ENCODE data around the gene STK17A.

The STK17A gene

DNA sequence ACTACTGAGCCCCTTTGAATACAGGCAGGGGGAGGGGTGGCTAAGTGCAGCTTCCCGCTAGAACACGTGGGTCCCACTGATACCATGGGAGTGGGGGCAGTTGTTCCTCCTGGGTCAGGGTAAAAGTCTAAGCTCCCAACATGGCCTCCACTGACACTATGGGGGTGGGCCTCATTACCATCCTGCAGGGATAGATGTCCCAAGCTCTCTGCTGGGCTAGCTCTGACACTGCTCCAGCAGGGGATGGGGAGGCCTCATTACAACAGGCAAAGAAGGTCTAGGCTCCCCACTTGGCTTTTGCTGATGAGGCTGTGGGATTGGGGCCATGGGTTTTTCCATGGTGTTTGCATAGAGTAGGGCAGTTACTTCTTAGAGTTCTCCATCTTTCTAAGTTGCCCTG lies 51.5 kb downstream of the STK17A start:
- no peak for DNase-seq (ENCODE audit: low read depth in 2 of 2)

DNA sequence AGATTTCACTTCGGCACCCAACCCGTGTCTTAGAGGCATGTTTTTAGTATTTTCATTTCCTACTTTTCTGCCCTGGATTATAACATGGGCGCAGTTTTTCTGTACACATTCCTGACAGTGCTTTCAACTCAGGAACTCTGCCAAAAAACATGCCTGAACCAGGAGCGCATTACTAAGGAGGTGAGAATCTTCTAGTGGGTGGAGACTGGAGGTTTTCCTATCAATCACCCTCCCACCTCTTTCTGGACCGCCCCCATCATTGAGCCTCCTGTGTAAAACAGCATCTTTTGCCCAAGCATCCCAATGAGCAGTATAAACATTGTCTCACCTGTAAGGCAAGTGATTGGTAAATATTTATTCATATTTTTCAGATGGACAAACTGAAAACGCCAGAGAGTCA lies 53.2 kb downstream of the STK17A start:
- DNase-seq (ENCODE audit: low read depth in 2 of 2) = peak; percentile 40 to 46

- no peak for DNase-seq (ENCODE audit: low read depth in 2 of 2)
These were observed 54.4 kb downstream of the STK17A start for GRCh38 chr7:43637114-43637806.

DNA sequence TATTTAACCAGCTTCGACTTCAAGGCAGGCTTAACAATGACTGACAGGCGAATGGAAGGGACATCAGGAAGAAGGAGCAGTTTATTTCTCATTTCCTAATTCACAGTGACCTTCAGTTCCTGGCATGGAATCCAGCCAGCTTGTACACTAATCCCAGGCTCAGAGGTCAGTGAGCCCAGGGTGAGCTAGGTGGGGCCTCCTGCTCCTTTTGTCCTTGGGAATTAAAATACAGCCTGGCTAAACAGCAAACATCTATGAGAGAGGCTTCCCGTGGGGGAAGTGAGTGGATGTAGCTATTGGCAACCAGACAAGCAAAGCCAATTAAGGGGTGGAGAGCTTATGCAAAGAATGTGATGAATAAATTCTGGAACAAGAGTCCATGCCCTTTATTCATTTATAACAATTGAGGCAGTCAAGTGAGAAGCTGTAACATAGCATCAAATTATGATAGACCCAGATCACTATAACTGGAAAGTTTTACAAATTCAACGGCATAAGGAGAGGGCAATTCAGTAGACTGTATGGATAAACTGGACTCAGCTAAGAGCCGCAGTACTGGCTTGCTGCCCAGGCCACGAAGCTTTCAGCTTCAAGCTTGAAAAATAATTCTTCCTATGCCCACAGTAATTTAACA lies 57.1 kb downstream of the STK17A start:
- peak; percentile 61 for DNase-seq (ENCODE audit: low read depth in 2 of 2)

DNA sequence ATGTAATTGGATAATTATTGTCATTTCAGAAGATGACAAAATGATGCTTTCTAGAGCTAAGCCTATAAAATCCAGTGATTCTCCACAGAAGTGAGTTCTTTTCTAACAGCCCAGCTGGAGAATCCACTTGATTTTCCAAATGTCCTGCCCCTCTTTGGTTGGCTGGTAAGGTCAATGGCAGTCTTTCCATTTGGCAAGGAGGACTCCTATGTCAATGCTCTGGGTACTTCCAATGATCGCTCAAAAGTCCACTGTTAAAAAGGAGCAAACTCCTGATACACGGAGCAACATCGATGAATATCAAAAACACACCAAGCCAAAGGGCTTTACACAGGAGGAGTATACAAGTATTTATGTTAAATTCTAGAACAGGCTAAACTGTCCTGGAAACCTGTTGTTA lies 57.8 kb downstream of the STK17A start:
- DNase-seq (ENCODE audit: low read depth in 2 of 2) = no peak

DNA sequence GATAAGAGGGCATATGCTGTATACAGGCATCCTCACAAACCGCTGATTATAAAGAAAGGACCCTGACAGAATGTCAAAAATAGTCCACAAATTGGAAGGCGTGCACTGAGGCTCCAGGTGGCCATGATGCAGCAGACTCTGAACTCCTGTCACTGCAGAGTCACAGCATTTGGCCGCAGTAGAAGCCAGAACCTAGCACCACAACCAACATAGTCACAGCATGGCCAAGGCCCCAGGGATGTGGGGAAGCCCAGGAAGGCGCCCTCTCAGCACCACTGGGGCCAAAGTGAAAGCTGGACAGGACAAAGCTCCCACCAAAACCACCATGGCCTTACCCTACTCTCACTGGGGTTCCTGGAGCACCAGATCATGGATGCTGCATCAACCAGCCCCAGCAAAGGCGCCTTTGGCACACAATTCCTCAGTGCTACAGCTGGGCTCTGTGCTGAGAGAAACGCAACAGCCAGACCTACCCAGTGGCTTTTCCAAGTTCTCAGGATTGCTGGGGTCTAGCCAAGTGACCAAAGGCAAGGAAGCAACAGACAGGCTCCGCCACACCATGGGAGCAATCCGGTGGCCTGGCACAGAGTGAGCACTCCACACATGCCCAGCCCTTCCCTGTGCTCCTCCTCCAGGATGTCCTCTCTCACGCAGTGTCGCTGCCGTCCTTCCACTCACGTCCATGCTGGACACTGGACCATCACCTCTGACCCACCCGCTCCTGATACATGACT lies 60.2 kb downstream of the STK17A start:
- no peak for DNase-seq (ENCODE audit: low read depth in 2 of 2)

DNA sequence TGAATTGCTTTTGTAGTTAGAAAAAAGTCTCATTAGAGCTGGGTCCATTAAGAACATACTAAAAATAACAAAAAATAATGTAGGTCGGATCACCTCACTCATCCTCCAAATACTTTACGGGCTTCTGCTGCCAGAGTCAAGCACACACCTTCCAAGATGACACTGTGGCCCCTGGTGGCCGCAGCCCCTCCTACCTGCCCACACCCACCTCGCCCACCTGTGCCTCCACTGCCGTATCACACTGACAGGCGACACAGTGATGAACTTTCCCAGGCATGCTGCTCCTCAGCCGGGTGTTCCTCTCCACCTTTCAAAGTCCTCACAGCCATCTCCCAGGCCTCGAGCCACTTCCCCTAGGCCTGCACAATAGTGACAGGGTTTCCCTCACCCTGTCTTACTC lies 60.9 kb downstream of the STK17A start:
- DNase-seq (ENCODE audit: low read depth in 2 of 2) = no peak

DNA sequence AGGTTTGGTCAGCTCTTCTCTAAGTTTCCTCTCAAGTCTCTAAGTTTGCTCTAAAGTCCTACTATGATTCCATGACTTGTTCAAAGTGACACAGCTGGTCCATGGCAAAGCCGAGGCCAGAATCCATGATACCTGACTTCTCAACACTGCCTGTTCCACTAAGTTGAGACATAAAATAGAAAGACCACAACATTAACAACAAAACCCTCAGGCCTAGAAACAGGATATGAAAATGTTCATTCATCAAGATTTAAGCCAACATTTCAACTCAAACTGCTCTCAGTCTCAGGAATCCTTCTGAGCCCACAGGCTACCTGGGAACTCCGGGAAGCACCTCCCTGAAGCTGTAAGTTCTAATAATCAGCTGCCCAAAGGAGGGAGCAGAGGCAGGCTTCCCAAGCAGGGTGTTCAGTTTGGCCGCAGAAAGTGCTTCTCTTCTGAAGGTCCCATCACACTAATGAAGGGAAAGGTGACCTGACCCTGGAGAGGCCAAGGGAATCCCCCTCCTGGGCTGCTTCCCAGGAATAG lies 62.9 kb downstream of the STK17A start:
- DNase-seq (ENCODE audit: low read depth in 2 of 2) = no peak

GRCh38 chr7:43646603-43647338 lies 63.9 kb downstream of the STK17A start:
- DNase-seq (ENCODE audit: low read depth in 2 of 2) = no peak

- DNase-seq (ENCODE audit: low read depth in 2 of 2) = peak; percentile 60 to 70
These were observed 64.4 kb downstream of the STK17A start for GRCh38 chr7:43647339-43647672.

DNA sequence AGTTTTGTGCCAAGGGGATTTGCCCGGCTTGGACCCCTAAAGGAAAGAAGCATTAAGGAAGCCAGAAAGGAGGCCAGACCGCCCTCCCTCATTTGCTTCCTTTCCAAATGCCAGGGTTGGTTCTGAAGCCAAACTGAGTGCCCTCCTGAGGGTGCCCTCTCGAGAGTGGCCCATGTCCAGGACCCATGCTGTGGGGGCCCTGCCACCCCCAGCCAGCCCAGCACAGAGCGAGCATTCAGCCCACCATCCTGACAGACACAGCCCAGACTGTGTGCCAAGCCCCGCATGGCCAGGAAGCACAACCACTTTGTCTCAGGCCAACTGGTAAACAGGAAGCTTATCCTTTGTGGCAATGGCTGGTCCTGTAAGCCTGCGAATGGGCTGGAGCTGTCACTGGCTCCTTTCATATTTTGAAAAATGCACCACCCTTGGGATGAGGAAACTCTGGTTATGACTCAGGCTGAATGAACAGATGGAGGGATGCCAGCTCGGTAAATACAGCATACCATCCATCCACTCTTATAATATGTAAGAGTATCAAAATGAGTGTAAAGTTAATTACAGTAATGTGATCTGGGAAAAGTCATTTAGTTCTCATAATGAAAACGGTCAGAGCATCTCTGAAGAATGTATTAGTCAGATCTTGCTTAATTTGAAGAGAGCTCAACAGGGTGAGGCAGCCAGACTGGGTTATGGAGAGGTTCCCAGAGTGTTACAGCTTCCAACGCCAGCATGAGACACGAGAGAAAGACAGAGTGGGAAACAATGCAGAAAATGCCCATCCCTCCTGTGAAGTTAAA lies 65.0 kb downstream of the STK17A start:
- peak; percentile 99 for DNase-seq (ENCODE audit: low read depth in 2 of 2)

DNA sequence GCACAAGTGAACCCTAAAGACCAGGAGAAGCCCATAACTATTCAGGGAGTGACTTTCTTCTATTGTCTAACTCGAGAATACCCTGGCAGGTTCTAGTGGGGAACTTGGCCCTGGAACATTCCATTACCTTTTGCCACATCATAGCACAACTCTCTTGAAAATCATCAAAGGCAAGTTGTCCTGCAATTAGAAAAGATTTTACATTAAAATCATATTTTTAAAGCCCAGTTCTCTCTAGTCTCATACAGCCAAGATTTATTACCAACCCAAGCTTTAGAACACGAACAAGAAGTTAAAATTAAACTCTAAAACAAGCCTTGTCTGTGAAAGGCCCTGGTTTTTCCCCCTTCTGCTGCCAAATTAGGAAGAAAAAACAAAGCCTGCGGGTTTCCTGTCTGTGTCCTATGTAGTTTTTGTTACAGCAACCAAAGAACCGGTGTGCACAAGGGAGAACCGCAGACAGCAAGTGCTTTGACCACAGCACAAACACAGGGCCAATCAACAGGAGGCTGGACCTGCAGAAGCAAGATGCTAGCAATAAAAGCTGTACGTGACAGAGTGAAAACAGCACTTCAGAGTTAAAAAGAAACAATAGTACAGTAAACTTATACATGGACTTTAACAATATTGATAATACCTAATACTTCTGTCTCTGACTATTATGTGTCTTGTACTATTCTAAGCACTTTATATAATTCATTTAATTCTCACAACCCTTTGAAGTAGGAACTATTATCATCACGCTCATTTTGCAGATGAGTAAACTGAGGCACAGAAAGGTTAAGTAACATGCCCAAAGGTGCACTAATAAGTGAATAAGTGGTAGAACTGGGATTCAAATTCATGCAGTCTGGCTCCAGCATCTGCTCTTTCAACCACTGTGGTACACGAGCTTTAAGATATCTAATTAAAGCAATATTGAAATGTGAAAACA lies 65.8 kb downstream of the STK17A start:
- DNase-seq (ENCODE audit: low read depth in 2 of 2) = no peak

- no peak for DNase-seq (ENCODE audit: low read depth in 2 of 2)
These were observed 66.9 kb downstream of the STK17A start for GRCh38 chr7:43649755-43650274.

- peak; percentile 58 to 63 for DNase-seq (ENCODE audit: low read depth in 2 of 2)
These were observed 67.6 kb downstream of the STK17A start for GRCh38 chr7:43650457-43651052.

- no peak for DNase-seq (ENCODE audit: low read depth in 2 of 2)
These were observed 69.5 kb downstream of the STK17A start for GRCh38 chr7:43652364-43652763.

DNA sequence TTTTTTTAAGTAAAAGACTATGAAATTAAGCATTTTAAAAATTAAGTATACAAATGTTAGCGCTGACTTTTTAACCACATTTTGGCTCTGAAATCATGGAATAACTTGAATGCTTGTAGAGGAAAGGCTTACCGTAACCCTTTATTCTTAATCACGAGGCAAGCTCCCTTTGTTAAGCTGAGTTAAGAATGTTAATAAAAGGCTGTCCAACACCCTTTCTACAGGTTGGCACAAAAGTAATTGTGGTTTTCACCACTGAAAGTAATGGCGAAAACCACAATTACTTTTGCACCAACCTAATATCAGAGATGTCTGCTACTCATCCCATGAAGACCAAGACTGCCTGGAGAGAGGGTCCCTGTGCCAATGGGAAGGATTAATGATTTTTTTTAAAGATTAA lies 70.6 kb downstream of the STK17A start:
- DNase-seq (ENCODE audit: low read depth in 2 of 2) = no peak

DNA sequence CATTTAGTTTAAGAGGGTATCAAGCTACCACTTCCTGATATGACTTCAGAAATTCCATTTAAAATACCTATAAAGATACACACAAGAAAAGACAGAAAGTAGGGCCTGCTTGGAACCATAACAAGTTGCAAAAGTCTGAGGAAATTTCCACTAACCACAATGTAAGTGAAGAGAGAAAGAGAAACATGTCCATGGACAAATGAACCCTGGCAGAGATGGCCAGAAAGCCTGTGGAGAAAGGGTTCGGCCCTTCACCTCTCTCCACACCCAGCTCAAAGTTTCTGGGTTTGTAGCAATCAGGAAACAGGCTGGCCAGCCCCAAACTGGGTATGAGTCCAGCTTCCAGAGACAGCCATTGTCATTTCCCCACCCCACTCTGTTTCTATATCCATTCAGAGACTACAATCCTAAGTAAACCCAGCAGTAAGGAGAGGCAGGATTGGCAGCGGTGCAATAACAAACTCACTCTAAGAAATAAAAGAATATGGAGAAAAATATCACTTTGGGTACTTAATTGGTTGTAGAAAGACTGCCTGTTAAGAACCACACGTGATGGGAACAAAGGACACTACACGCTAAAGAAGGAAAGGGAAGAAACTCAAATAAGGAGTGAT lies 71.1 kb downstream of the STK17A start:
- DNase-seq (ENCODE audit: low read depth in 2 of 2) = no peak

DNA sequence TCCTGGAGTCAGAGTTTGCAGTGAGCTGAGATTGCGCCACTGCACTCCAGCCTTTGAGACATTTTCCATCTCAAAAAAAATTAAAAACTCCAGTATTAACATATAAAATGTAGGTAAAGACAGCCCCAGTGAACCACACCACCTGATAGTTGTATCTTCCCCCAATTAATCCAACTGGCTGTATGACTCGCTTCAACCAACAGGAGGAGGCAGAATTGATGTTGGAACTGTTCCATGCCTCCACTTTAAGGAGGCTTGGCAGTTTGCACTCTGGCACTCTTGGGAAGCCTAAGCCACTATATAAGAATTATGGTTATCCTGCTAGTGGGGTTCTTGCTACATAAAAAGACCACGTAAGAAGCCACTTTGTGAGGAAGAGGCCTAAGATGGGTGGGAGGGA lies 72.7 kb downstream of the STK17A start:
- no peak for DNase-seq (ENCODE audit: low read depth in 2 of 2)

DNA sequence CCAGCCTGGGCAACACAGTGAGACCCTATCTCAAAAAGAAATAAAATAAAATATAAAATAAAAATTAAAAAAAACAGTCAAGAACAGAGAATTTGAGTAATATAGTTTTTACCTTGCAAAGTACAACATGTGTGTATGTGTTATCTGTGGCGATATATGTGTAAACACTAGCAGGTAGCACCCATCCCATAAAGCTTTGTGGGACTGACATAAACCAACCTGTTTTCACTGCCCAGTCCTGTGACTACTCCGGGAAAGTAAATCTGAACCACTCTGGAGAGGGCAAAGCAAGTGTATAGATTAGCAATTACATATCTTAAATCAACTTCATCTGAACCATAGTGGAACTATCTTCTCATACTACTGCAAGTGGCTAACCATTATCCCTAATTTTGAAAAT lies 74.1 kb downstream of the STK17A start:
- DNase-seq (ENCODE audit: low read depth in 2 of 2) = no peak
